HK-2 (cell line): ENCODE results near the gene UBE4B.
A peak's percentile ranks its signal among the peaks of the same experiment; 100 is the strongest.
"Not testable (repeated sequence)": the region's sequence is repeated elsewhere in the genome, so short reads cannot be mapped to it uniquely, and the experiment has no call there.

Source experiments
- DNase-seq: peaks from one replicate; pipeline ENCODE4 v3.0.0-alpha.2; 2018; ENCODE audit not compliant: unreplicated experiment

The UBE4B gene

DNA sequence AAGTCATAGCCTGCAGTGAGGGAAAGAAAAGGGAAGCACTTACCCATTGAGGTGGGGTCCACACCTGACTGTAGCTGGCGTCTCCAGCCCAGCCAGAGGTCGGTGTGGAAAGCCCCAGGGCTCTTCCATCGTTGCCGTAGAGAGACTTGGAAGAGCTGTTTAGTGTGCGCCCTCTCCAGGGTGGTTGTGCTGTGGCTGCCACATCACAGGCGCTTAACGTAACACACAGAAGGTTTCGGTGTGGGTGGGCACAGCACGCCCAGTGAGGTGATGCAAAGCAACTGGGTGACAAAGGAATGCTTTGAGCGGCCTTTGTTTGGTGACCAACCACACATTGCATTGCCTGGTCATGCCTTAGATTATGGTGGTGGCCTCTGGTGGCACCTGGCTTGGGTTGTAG is 140.8 kb downstream of the UBE4B start:
- DNase-seq, result no peak

DNA sequence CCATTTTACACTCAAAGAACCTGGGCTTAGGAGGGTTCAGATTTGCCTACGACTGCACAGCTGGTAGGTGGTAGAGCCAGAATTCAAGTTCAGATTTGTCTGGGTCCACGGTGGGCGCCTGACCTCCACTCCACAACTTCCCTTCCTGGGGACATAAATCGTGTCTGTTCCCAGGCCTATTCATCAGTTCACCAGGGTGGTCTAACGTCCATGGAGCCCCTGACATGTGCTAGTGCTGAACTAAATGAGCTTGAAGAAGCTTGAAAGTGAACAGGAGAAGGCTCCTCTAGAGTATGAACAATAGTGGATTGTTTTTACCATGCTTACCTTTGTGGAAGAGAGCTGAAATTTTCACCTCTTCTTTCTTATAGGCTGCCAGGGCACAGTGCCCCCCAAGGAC is 145.1 kb downstream of the UBE4B start:
- no peak for DNase-seq

DNA sequence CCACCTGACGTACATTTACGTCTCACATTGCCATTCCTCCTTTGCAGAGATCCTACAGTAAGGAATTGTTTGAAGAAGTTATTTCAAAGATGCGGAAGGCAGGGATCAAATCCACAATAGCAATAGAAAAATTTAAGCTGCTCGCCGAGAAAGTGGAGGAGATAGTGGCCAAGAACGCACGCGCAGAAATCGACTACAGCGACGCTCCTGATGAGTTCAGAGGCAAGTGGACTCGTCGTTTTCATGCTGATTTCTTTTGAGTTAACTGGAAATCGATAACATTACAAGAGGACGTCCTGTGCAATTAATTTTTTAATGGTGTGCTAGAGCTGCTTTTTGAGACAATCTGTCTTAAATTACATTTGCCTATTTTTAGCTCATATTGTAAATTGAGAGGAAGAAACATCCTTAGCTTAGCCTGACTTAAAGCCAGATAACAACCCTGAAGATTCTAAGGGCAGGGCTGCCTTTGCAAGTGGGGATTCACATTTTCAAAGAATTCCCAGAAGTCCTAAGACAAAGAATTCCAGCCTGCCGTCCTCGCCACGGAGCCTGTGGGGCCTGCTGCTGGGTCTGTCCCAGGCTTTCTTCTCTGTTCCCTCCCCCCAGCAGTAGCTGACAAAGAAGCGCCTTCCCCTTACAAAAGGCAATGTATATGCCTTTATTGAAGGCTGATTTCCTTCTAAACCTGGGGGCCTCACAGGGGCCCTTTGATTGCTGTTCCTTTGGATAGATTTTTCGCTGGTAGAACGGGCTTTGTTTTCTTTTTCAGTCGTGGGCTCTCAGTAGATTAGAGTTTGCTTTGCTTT is 146.0 kb downstream of the UBE4B start:
- DNase-seq, result no peak

DNA sequence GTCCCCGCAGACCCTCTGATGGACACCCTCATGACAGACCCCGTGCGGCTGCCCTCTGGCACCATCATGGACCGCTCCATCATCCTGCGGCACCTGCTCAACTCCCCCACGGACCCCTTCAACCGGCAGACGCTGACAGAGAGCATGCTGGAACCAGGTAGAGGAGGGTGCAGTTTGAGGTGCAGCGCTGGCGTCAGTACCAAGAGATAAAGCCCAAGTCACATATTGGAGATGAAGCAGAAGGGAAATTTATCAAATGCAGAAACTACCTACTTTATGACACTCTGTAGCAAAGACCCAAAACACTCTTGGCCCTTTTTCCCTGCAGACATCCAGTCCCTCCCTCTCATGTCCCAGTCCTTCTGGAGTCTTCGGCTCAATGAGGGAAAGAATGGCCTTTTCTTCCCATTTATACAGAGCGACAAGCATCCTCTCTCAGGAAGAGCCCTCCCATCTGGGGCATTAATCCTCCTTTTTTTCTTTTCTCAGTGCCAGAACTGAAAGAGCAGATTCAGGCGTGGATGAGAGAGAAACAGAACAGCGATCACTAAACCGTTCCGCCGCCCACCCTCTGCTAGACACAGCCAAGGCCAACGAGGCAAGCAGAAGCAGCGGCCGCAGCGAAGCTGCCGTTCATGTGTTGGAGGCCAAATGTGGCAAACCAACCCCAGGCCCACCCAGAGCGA is 146.8 kb downstream of the UBE4B start:
- DNase-seq, result no peak

DNA sequence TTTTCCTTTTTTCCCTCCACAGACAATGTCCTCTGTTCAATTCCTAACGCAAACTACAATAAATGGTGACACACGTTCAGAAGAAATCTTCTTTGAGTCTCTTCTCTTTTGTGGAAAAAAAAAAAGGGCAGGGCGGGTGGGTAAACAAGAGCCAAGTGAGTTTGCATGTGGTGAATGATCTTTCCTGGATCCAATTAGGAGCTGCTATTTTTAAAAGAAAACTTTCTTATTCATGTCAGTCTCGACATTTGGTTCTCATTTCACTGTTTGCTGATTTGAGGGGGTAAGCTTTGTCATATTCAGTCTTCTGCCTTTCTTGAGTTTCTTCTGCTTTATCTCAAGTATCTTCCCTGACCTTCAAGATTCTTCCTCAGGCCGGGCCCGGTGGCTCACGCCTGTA is 148.4 kb downstream of the UBE4B start:
- no peak for DNase-seq

DNA sequence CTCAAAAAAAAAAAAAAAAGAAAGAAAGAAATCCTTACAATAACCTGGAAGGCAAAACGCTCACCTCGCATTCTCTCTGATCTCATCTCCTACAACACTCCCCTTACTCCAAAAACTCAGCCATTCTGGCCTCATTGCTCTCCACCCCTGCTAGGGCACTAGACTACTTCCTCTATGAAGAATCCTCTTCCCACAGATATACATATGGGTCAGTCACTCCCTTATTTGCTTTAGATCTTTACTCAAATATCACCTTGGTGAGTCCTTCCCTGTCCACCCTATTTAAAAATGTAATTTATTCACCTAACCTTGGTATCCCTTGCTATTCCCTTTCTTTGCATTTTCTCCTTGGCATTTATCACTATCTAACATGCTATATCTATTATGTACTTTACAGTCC is 153.0 kb downstream of the UBE4B start:
- no peak for DNase-seq

DNA sequence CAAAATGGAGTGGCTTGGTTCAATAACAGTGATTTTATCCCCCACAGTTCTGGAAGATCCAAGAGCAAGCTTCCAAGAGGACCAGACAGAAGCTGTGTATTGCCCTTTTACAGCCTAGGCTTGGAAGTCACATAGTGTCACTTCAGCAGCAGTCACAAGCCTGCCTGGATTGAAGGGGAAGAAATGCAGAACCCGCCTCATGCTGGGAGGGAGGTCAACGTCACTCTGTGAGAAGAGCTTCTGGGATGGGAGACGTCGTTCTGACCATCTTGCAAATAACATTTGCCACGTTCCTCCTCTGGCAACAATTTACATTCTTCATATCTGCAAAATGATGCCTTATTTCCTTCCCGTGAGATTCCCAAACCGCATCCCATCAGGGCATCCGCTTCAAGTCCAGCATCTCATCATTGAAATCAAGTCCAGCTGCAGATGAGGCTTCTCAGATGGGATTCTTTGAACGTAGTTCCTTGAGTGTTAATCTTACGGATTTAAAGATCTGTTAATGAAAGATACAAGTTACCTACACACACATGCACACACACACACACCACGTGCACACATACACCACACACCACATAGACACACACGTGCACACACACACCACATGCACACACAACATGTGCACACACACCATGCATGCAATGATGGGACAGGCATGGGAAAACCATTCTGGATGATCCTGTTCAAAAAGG is 153.7 kb downstream of the UBE4B start:
- no peak for DNase-seq

DNA sequence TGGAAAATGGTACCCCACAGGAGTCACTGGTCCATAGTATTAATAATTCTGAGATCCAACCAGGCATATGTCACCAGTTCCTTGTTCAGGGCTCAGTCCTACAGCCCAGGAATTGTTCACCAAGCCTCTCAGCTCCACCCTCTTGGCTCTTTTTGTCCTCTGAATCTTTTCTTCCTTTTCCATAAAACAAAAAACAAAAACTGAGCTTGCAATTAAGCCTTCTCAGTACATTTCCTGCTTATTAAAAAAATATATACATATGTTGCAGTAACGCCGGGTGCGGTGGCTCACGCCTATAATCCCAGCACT is 154.2 kb downstream of the UBE4B start:
- DNase-seq, result no peak

DNA sequence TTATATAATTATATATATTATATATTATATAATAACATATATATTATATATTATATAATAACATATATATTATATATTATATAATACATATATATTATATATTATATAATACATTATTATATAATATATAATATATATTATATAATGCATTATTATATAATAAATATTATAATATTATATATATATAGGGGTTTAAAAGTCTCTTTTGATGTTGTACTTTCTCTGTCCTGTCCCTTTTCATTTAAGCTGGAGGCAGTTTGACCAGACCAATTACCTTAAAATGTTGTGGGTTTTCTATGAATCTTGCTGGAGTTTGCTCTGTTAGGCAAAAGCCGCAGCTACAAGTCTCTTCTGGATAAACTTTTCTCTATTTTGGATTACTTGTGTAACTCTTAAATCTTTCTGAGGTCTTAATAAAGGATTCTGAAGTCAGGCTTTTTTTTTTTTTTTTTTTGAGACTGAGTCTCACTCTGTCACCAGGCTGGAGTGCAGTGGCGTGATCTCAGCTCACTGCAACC is 155.4 kb downstream of the UBE4B start:
- DNase-seq, result no peak

DNA sequence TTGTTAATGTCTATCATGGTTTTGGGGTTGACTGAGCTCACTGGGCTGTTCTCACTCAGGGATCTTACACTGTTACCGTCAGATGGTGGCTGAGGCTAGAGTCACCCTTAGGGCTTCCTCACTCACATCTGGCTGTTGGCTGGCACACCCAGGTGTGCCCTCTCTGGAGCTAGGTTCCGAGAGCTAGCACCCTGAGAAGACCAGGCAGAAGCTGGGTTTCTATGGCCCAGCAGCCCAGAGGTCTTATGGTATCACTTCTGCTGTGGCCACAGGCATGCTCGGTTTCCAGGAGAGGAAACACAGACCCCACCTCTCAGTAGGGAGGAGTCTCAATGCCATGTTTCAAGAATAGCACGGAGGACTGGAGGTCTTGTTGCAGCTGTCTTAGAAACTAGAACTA is 156.9 kb downstream of the UBE4B start:
- no peak for DNase-seq

DNA sequence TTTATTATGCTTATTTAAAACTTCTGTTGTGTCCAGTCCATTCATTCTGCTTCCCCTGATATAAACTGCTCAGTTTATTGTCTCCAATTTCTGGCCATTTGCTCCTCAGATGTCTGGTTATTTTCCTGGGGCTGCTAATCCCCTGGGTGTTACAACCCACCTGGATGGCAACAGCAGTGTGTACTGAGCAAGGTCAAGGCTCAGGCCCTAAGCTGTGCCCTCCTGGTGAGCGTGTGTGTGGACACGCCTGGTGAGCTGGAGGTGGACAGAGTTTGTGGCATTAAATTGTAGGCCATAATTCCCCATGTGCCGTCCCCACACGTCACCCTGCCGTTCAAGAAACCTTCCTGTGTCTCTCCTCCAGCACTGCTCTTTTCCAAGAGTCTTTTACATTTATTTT is 159.5 kb downstream of the UBE4B start:
- no peak for DNase-seq

DNA sequence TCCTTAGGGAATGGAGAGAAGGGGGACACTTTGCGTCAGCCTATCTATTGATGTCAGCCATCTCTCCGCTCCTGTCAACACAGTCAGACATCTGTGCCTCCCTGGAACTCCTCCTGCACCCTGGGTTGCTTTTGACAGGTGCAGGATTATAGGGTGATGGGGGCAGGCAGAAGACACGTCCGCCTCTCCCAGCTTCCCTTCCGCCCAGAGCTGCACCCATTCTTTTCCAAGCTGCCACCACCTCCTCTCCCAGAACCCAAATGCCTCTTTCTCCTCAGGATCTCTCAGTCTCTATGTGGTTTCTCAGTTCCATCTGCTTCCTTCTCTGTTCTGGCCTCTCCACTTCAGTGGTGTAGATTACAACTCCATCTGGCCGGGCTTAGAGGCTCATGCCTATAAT is 160.5 kb downstream of the UBE4B start:
- DNase-seq, result no peak

DNA sequence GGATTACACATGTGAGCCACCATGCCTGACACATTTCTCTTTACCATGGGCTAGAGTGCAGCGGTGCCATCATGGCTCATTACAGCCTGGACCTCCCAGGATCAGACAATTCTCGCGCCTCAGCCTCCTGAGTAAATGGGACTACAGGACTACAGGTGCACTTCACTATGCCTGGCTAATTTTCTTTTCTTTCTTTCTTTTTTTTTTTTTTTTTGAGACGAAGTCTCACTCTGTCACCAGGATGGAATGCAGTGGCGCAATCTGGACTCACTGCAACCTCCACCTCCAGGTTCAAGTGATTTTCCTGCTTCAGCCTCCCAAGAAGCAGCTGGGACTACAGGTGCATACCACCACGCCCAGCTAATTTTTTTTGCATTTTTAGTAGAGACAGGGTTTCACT is 162.8 kb downstream of the UBE4B start:
- DNase-seq, result peak; percentile 22

DNA sequence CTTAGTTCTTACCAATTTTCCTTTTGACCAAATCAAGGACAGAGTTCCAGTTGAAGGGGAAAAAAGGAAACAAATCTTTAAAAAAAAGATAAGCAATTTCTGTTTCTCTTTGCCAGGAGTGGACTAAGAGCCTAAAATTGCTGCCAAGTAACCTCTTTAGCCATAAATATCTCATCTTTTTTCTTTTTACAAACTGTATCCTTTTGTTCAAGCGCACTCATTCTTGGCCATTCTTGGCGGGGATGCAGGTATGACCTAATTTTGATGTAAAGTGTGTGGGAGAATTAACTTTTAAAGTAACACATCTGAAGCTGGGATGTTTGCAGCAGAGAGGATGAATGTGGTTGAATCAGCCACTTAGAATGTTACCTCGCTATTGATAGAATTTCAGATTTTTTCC is 164.2 kb downstream of the UBE4B start:
- no peak for DNase-seq

DNA sequence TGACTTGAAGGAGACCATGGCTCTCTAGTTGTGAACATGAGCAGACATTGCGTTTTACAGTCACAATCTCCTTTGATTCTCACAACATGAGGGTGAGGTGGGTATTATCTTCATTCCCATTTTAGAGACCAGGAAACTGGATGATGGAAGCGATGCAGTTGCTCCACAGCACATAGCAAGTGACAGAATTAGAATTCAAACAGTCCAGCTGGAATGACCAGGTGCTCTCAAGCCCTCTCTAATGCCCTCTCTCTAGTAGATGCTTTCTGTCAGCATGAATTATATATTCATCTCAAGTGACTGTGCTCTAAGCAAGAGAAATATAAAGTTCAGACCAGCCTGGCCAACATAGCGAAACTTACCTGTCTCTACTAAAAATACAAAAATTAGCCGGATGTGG is 167.9 kb downstream of the UBE4B start:
- no peak for DNase-seq

DNA sequence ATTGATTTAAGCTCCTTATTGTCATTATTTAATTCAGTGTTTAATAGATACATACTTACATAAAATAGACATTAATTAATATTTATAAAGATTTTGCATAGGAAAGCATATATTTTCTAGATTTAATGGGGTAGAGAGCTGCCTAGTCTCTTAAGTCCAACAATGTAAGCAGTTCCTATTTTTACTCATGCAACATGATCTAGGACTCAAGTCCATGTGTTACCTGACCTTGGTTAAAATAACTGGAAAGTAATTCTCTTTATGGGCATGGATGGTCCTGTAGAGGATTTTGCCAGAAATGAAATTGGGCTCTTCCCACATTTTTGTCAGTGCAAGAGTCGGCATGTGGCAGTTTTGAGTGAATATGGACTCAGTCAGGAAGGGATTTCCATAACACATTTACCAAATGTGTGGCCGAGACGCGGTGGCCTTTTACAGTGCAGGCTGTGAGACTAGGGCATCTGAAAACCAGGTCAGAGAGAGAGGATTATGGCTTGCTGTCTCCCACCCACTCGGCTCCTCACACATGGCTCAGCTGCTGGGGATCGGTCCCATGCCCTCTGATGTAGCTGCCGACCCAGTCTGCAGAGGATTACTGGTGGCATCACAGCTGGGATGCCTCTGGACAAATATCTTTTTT is 171.4 kb downstream of the UBE4B start:
- DNase-seq, result no peak

DNA sequence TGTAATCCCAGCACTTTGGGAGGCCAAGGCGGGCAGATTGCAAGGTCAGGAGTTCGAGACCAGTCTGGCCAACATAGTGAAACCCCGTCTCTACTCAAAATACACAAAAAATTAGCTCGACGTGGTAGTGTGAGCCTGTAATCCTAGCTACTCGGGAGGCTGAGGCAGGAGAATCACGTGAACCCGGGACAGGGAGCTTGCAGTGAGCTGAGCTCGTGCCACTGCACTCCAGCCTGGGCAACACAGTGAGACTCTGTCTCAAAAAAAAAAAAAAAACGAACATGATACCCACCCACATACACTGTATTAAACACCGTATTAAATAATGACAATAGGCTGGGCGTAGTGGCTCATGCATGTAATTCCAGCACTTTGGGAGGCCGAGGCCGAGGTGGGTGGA is 172.4 kb downstream of the UBE4B start:
- not testable (repeated sequence) for DNase-seq

DNA sequence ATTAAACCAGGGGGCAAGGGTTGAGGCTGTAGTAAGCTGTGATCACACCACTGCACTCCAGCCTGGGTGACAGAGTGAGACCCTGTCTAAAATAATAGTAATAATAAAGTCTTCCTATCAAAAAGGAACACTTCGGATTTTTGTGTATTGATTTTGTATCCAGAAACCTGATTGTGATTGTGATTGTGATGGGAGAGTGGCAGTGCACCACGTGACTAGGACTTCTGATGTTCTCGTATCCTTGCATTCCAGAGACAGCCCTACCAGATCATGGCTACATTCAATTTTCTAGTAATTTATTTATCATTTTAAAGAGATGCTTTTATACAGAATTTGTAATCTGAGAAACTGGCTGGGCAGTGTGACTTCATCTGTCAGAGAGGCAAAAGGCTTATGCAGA is 175.1 kb downstream of the UBE4B start:
- no peak for DNase-seq

DNA sequence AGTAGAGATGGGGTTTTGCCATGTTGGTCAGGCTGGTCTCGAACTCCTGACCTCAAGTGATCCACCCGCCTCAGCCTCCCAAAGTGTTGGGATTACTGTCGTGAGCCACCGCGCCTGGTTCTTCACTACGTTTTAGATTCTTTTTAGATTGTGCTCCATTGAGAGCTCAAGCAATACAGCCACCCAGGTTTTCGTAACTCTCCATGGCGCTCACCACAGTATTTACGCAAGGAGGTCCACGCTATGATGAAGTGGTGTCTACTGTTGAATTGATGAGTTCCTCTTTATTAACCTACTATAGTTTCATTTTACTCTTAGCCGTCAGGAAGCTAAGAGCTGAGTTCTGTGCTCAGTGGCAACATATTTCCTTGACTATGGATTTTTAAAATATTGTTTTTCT is 175.8 kb downstream of the UBE4B start:
- DNase-seq, result no peak

DNA sequence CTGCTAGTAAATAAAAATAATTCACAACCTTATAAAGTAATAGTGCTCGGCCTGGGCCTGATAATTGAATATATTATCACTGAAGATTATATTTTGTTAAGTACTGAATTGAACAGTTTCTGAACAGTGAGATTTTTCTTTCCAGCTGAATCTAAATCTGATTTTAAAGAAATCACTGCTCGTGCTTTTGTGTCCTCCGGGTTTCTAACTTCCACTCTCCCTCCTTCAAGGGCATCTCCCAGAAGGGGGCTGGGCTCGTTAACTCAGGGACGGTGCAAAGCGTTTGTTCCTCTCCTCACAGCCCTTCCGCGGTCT is 176.8 kb downstream of the UBE4B start:
- no peak for DNase-seq

DNA sequence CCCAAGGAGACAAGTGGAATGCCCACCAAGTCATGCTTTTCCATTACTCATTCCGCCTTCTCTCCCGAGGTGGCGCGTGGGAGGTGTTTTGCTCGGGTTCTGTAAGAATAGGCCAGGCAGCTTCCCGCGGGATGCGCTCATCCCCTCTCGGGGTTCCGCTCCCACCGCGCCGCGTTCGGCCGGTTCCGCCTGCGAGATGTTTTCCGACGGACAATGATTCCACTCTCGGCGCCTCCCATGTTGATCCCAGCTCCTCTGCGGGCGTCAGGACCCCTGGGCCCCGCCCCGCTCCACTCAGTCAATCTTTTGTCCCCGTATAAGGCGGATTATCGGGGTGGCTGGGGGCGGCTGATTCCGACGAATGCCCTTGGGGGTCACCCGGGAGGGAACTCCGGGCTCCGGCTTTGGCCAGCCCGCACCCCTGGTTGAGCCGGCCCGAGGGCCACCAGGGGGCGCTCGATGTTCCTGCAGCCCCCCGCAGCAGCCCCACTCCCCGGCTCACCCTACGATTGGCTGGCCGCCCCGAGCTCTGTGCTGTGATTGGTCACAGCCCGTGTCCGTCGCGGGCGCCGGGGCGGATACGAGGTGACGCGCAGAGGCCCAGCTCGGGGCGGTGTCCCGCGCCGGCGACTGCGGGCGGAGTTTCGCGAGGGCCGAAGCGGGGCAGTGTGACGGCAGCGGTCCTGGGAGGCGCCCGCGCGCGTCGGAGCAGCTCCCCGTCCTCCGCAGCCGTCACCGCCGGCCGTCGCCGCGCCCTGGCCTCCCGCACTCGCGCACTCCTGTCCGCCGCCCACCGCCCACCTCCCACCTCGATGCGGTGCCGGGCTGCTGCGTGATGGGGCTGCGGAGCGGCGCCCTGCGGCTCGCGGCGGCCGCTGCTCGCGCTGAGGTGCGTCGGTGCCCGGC is 177.4 kb downstream of the UBE4B start, which contains the start of gene KIF1B:
KIF1B (plus strand) TSS at position 666 of the 906 bp plus-strand sequence. CDS start 21,759 bp downstream, outside the sequence.
- DNase-seq, result peak; percentile 99
